NCI-H526 treated with DMSO at 0.1 percent for 48 hours (cell line): ENCODE results near the gene PWWP3B.
"Not testable (repeated sequence)": the region's sequence is repeated elsewhere in the genome, so short reads cannot be mapped to it uniquely, and the experiment has no call there.

Experiments
- DNase-seq: peaks from one replicate; lab custom pipeline; 2025; lab: John Stamatoyannopoulos, UW

PWWP3B gene

DNA sequence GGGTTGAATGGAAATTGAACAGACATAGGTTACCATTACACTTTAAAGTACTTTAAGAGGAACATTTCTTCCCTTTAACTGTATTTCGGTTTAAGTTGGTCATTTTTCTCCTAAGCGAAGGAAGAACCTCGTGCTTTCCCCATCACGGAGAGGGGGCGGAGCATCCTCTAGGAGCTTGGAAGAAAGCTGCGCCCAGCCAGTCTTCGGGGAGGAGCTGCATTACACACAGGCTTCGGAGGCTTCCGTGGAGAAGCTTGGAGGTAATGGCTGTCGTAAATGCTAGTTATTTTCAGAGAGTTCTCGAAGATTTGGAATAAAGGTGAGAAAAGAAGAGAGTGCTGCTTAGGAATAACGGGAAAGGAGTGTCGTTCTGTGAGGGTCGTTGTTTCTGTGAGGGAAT, at the start of gene PWWP3B:
PWWP3B (plus strand) TSS at position 199 of the 400 bp plus-strand sequence. CDS start 37,128 bp downstream, outside the sequence.
- DNase-seq = peak; percentile 17

DNA sequence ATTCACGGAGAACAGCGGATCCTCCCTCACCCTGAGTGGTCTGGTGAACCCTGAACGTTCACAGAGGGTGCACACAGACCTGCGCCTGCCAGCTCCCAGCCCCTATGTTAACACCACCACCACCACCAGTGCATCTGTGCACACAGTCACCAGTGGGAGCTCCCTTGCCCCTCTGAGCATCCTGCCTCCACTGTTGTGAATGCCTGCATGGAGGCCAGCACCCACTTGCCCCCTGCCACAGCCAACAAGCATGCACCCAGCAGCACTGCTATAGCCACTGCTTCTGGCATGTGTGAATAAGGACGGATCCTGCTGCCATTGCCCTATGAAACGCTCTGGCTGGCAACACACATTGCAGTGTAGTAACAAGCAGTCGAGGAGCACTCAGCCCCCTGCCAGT, 29.1 kb upstream of the PWWP3B start:
- DNase-seq = no peak

DNA sequence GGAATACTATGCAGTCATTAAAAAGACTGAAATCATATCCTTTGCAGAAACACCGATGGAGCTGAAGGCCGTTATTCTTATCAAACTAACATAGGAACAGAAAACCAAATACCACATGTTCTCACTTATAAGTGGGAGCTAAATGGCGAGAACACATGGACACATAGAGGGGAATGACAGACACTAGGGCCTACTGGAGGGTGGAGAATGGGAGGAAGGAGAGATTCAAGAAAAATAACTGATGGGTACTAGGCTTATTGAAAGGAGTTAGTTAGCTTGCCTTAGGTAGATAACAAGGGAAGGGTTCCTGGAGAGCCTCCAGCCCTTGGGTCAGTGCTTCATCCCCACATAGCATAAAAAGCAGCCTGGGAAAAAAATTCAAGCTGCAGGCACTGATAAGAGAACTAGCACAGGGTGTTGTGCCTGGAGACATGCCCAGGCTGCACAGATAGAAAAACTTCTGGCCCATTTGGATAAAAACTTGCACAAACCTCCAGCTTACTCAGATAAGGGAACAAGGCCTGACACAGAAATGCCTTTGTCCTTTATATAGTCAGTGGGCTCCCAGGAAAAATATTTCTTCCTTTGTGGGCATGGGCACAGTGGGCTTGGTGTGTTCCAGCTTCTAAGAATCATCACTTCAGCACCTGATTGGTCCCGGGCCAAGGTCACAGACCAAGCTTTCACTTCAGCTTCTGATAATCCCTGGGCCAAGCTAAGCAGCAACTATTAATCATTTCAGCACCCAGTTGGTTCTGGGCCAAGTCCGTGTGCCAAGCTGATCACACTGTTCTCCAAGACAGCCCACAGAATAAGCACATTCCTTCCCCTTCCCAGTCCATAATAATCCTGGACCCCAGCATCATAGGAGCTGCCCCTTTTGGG, 23.1 kb upstream of the PWWP3B start:
- DNase-seq = no peak

DNA sequence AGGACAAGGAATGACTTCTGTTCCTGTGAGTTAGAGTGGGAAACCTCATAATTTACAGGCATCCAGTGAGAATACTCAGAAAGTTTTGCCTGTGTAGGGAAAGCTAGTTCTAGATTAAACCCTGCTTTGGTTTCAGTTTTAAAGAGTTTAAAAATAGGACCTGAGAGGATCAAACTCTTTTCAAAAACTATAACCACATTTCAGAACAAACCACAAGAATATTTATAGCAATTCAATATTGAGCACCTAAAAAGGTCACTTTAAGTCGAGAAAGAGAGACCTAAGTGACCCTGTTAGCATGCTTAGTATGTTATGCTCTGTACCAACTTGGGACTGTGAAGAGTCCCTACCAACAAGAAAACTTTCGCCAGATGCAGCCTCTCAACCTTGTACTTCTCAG, 17.4 kb upstream of the PWWP3B start:
- DNase-seq = no peak

DNA sequence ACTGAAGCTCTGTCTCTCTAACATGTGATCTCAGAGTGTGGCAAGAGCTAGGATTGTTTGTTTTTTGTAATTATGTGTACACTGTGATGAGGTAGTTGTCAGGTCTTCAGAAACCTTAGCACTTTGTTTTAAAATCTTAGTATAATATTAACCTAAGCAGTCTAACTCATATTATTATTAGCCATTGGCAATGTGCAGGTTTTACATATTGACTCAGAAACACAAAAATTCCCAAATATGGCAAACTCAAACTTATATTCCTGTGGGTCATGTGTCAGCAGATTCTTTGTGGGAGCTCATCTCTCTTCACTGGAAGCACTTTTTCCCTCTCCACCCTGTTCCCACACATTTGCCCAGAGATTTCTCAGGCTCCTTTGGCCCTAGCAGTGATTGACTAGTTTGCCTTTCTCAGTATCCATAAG, 8.2 kb upstream of the PWWP3B start:
- no peak for DNase-seq

DNA sequence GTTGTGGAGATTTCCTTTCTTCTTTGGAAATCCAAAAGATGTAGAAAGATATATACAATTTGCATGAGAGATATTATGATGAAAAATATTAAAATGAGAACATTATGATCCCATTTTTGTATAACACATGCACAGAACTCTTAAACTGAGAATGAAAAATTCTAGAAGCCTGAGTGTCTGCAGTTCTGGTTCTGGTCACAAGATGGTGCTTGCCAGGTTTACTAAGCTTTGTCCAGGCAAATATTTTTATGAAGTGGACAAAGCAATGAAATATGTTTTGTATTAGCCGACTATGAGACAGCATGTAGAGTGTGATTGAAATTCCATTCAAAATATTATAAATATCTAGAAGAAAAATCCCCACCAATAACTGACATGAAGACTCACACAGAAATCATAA, 2.2 kb downstream of the PWWP3B start:
- no peak for DNase-seq

DNA sequence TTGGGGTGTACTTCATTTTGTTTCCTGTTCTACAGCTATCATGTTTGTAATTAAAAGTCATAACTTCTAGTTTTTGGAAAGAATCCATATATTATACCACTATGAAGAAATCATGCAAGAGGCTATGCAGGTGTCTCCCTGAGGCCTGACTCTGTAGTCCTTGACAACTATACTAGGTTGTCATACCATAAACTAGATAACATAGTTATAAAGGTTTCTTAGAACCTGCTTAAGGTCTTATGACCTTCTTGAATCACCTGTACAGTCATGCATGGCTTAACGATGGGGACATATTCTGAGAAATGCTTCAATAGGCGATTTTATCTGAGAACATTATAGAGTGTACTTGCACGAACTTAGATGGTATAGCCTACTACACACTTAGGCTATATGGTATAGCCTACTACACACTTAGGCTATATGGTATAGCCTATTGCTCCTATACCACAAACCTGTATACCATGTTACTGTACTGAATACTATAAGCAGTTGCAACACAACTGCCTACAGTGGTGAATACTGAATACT, 3.3 kb downstream of the PWWP3B start:
- DNase-seq = no peak

DNA sequence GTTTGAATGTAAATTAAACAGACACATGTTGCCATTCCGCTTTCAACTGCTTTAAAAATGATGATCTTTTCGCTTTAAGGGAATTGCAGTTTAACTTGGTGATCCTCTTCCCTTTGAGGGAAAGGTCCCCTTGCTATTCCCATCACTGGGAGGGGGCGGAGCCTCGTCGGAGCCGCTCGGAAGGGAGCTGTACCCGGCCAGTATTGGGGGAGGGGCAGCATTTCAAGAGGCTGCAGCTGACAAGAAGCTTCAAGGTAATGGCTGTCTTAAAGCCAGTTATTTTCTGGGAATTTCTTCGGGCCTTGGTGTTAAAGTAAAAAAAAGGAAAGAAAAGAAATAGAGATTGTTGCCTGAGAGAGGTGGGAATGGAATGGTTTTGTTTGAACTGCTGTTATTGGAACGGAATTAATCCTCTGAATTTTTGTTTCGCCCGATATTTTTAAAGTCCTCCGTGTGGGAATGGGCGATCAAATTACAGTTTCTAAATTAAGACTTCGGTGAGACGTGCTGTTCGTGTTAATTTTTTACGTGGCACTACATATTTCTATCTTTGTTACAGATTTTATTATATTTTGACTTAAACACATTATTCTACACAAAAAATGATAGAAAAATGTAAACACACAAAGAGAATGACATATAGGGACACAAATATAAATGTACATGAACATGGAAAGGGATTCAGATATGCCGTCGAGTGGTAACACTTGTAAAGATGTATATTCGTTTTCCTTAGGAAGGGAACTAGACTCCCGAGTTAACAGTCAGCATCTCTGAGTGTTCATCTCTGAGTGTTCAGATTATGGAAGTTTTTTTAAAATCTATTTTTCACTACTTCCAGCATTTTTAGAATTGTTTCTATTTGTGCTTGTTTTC, 9.2 kb downstream of the PWWP3B start:
- DNase-seq = peak; percentile 30

DNA sequence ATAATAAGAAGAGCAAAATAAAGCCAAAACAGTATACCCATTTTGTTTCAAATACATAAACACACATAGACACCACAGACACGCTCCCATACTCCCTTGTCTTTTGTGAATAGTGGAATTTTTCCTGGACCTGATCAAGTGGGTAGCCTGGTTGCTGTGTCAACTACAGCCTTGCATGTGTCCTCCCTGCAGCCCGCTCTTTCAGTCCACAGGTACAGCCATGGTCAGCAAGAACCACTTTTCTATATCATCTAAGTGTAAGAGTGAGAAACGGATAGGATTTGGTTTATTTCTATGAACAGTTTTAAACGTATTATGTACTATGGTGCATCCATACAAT, 9.8 kb downstream of the PWWP3B start:
- no peak for DNase-seq

DNA sequence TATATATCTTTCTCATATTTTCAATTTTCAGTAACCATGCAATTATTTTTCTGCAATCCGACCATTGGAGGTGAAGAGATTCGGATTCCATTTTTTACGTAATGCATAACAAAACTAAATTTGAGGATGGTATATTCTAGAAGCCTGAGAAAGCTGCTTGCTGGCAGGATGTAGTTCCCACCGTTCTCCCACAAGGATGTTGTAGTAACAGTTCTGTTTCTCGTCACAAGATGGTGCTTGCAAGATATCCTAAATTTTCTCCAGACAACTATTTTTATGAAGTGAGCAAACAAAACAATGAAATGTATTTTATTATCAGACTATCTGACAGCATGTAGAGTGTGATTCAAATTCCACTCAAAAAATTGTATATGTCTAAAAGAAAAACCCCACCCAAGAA, 10.7 kb downstream of the PWWP3B start:
- no peak for DNase-seq

DNA sequence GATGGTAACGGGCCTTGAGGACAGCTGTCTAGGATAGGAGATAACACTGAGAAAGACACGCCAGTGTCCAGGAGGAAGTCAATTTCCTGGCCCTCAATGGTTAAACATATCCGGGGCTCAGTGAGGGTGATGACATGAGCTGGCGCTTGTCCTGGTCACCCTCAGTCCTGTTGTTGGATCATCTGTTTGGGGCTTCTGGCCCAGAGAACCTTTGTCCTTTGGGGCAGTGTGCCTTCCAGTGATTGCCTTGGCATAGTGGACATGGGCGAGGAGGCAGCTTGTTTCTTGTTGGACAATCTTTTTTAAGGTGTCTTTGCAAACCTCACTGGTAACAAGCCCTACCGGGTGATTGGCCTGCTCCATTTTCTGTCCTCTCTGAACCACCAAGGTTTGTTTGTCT, 15.6 kb downstream of the PWWP3B start:
- not testable (repeated sequence) for DNase-seq

DNA sequence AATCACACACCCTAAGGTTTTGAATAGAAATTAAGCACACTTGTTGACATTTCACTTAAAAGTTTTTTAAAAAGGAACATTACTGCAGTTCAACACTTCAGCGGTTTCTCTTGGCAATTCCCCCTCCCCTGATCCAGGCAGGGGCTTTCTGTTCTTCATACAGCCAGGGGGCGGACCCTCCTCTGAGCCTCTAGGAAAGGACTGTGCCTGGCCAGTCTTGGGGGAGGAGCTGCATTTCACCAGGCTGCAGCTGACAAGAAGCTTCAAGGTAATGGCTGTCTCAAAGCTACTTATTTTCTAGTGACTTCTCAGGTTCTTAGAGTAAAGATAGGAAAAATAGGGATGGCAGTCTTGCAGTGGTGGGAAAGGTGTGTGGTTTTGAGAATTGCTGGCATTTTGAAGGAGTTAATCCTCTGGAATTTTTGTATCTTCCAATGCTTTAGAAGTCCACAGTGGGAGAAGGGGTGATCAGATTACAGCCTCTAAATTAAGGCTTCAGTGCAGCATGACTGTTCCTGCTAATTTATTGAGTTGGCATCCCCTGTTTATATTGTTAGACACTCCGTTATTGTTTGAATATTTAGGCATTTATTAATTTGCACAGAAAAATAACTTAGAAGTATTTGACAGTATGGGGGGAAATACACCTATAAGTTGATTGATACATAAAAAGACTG, 33.5 kb downstream of the PWWP3B start:
- DNase-seq = no peak

DNA sequence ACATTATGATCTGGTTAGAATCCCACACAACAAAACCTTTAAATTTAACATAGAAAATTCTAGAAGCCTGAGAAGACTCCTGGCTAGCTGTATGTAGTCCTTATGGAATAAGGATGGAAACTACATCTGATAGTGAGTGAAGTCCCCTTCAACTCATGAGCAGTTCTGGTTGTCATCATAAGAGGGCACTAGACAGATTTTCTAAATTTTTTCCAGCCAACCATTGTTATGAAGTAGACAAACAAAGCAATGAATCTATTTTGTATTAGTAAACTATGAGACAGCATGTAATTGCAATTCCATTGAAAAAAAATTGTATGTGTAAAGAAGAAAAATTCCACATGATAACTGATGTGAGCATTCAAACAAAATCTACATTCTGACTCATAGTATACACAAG, 35.2 kb downstream of the PWWP3B start:
- DNase-seq = no peak

DNA sequence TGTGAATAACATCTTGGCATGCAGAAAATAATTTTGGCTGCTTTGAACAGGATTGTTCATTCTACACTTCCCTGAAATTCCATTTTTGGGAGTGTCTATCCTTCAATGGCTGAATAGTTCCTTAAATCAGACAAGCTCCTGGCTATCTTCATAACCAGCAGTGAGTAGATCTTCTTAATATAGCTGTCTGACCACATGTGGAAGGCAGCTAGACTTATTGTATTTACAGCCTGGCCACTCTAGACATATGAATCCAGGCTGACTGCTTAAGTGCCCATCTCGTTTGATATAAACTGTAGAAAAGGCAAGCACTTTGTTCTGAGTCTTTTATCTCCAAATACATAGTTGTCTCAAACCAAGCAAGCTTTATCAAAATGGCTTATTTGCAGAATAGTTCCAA, 40.0 kb downstream of the PWWP3B start:
- DNase-seq = no peak
